Smooth muscle cell of bladder (primary cell): Measurements from ENCODE around the gene GRB10. TPM values are rescaled to one million over a fixed set of nuclear protein-coding genes. Genes with fewer than 3 reads are reported as not detected.

Source experiments
- total RNA-seq: library from RNA; depleted of rRNA; stranded (reverse); fragments of >200 nt; gene quantifications from 2 replicates; pipeline ENCODE4 v1.2.3, GENCODE V29; 2014

The GRB10 gene
- total RNA-seq, result 28.8 and 34.8 TPM in 2 replicates

DNA sequence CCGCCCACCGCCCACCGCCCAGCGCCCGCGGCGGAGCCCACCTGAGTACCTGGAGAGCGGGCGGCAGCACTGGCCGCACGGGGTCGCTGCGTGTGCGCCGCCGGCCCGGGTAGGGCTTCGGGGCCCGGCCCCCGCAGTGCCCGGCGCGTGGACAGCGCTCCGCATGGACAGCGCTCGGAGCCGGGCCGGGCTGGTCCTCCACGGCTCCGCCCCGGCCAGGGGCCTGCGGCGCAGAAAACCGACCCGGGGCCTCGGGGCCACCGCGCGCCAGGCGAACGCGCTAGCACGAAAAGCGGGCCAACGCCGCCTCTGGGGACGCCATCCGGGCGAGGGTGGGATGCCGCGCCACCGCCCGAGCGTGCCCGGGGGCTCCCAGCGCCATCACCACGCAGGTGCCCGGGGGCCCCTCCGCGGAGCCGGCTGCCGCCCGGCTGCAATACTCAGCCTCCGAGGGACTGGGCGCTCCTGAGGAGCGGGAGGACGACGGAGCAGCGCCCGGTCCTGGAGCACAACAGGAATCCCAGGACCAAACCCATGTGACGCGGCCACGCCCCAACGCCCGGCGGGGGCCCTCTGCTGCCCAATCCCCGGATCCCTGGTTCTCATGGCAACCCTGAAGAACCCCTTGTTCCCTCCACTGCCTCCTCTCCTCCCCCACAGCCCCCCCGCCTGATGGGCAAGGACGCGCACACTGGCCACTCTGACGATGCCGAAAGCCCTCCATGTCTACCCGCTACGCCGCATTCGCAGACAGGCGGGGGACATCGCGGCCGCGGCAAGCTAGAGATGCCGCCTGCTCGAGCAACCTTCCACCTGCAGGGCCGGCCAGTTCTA lies at the start of gene GRB10:
GRB10 (minus strand) TSS at position 522 of the 834 bp plus-strand sequence. CDS start 50,574 bp downstream, outside the sequence.

DNA sequence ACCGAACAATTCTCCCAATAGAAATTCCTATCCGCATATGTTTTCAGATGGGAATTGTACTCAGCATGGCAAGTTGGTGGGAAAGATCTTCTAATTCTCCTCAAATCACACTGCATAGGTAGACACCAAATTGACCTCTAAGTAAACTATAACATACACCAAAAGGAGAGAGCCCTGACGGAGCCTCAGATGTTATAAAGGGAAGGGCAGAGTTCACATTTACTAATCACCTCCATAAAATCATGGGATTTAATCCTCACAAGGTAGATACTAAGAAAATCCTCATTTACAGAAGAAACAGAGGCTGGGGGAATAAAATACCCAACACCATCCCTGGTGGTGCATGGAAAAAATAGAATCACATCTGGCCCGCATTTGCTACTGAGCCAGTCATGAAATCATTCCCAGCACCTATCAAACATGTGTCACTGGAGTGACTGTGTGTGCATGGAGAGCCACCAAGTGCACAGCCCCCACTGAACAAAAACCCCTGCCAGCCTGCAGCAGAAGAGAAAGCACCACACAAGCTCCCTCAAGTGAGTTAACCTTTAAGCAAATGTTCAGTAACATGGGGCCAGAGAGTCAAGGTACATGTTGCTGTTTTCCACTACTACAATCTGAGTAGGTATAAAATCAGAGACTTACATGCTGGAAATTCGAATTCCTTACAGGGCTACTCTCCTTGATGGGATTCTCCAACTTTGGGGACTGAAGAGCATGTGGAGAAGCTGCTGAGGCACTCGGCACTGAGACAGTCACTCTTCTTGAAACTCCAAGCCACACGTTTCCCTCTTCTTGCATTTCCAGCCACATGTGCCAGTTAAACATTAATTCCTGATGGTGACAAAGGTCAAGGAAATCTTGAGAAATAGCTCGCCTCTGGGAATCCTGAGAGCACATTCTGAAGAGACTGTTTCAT lies 217.8 kb downstream of the GRB10 start, which contains the start of gene DDC:
DDC (minus strand) TSS at position 766 of the 919 bp plus-strand sequence. CDS start 21,320 bp downstream, outside the sequence.

Other genes starting within 250 kb of the GRB10 start
- gene DDC, start 217.5 kb downstream of the GRB10 start, total RNA-seq, result not detected in 2 replicates